HepG2 (cell line): ENCODE measurements around the gene FGD3. TPM values are rescaled to one million over a fixed set of nuclear protein-coding genes. Genes with fewer than 3 reads are reported as not detected.

ENCODE experiments used
- ATAC-seq: fragments of 200-7000 bp; cut with Tn5 transposase; 3 replicates; pipeline ENCODE4 v1.9.1; 2020; ENCODE audit warnings: mild to moderate bottlenecking, moderate library complexity
- BruUV-seq: library from RNA; stranded (reverse); fragments of 400-500 nt; replicated peaks from 2 replicates; lab custom pipeline; 2021; lab: Mats Ljungman, UMichigan
- CTCF ChIA-PET: fragments of 300-600 bp; formaldehyde crosslinking; extraction: SDS; loops from one replicate; lab custom pipeline; 2021; ENCODE audit warnings: low total read pairs, inconsistent platforms, low intra/inter-chr PET ratio; lab: Yijun Ruan, JAX
- POLR2A ChIA-PET: fragments of 350-600 bp; sonication (Branson Sonifier 250); formaldehyde crosslinking; loops from one replicate; lab custom pipeline; 2020; ENCODE audit warnings: antibody characterized with exemption, inconsistent platforms; lab: Yijun Ruan, JAX
- DNase-seq: peaks from one replicate; pipeline ENCODE4 v3.0.0-alpha.2; 2015; ENCODE audit warnings: low spot score
- FAIRE-seq: peaks from 3 replicates; lab custom pipeline; 2011; peaks lifted over from hg19 to GRCh38; lab: Jason Lieb, UNC
- H2AFZ ChIP-seq: one replicate; pipeline ENCODE4 v1.6.1; 2011; ENCODE audit warnings: low read length, inconsistent platforms
- H3K27ac ChIP-seq: fragments of 300-600 bp; 3 replicates; pipeline ENCODE4 v1.8.0; 2011; ENCODE audit warnings: mixed run types, mild to moderate bottlenecking, mixed read lengths, low read length, inconsistent platforms; ENCODE audit not compliant: insufficient read depth; ENCODE audit errors: extremely low read length
- H3K27me3 ChIP-seq, 2 experiments: fragments of 200-600 bp in 1 of 2; 2 replicates in 1 of 2; 3 replicates in 1 of 2; pipeline versions ENCODE4 v1.6.0 to v1.8.0; 2011; ENCODE audit warnings: low read length in 2 of 2, mild to moderate bottlenecking in 2 of 2, moderate library complexity in 2 of 2, inconsistent platforms in 1 of 2; ENCODE audit not compliant: insufficient read depth in 2 of 2, control insufficient read depth in 1 of 2
- H3K36me3 ChIP-seq, 2 experiments: fragments of 200-600 bp in 1 of 2; replicated peaks in 1 of 2; 2 replicates in 1 of 2; 3 replicates in 1 of 2; pipeline versions ENCODE4 v1.5.1 to v1.8.0; 2011; ENCODE audit warnings: low read length in 2 of 2, inconsistent platforms in 1 of 2; ENCODE audit not compliant: insufficient read depth in 2 of 2, control insufficient read depth in 1 of 2
- H3K4me1 ChIP-seq: 2 replicates; pipeline ENCODE4 v1.5.1; 2012; ENCODE audit warnings: low read length, inconsistent platforms; ENCODE audit not compliant: insufficient read depth
- H3K4me2 ChIP-seq: 2 replicates; pipeline ENCODE4 v1.6.0; 2011; ENCODE audit warnings: low read depth, low read length, inconsistent platforms
- H3K4me3 ChIP-seq, 3 experiments: fragments of 200-600 bp in 1 of 3; sonication (generic), shearing (Covaris generic) in 1 of 3; replicated peaks in 1 of 3; 2 replicates each; pipeline ENCODE4 v1.5.1; 2011 to 2016; ENCODE audit warnings: low read length in 3 of 3, inconsistent platforms in 2 of 3, low read depth in 2 of 3, mild to moderate bottlenecking in 2 of 3, control low read depth in 1 of 3, mixed read lengths in 1 of 3; ENCODE audit not compliant: insufficient read depth in 1 of 3
- H3K79me2 ChIP-seq: one replicate; pipeline ENCODE4 v1.6.1; 2011; ENCODE audit warnings: low read length, inconsistent platforms; ENCODE audit not compliant: insufficient read depth
- H3K9ac ChIP-seq: 2 replicates; pipeline ENCODE4 v1.6.0; 2011; ENCODE audit warnings: mild to moderate bottlenecking, low read depth, low read length, inconsistent platforms; ENCODE audit not compliant: insufficient read depth
- H3K9me3 ChIP-seq: 2 replicates; pipeline ENCODE4 v1.5.1; 2012; ENCODE audit warnings: mild to moderate bottlenecking, low read length
- H4K20me1 ChIP-seq: 2 replicates; pipeline ENCODE4 v1.6.0; 2011; ENCODE audit warnings: inconsistent platforms, mild to moderate bottlenecking, low read length, moderate library complexity; ENCODE audit not compliant: insufficient read depth
- AHR ChIP-seq: IDR thresholded peaks from 2 replicates; pipeline ENCODE4 v1.6.1; 2018; ENCODE audit warnings: missing genetic modification reagents, missing compliant biosample characterization
- ETV6 ChIP-seq: sonication (generic); formaldehyde crosslinking; conservative IDR thresholded peaks from 2 replicates; pipeline ENCODE4 v1.4.0; 2020; ENCODE audit warnings: missing genetic modification reagents
- FIP1L1 ChIP-seq: fragments of 200-400 bp; formaldehyde crosslinking; IDR thresholded peaks from 2 replicates; pipeline ENCODE4 v1.6.1; 2018; ENCODE audit warnings: low read depth, mild to moderate bottlenecking, low read length, moderate library complexity, borderline replicate concordance; ENCODE audit not compliant: insufficient read depth
- GTF3A ChIP-seq: sonication (generic); formaldehyde crosslinking; conservative IDR thresholded peaks from 2 replicates; pipeline ENCODE4 v1.4.0; 2020; ENCODE audit warnings: mild to moderate bottlenecking, missing genetic modification reagents
- LCORL ChIP-seq, 2 experiments: fragments of 450-650 bp in 1 of 2; sonication (generic) in 1 of 2; formaldehyde crosslinking in 1 of 2; IDR thresholded peaks; 2 replicates each; pipeline versions ENCODE4 v1.5.0 to v1.6.1; 2017 to 2020; ENCODE audit warnings: antibody characterized with exemption in 1 of 2, missing genetic modification reagents in 1 of 2
- MZF1 ChIP-seq: sonication (generic); formaldehyde crosslinking; IDR thresholded peaks from 2 replicates; pipeline ENCODE4 v1.8.1; 2023; ENCODE audit warnings: mild to moderate bottlenecking, missing genetic modification reagents, borderline replicate concordance
- NR0B2 ChIP-seq: sonication (generic); formaldehyde crosslinking; IDR thresholded peaks from 2 replicates; pipeline ENCODE4 v1.4.0; 2020; ENCODE audit warnings: mild to moderate bottlenecking, missing genetic modification reagents
- NR2F2 ChIP-seq: IDR thresholded peaks from 2 replicates; pipeline ENCODE4 v1.6.1; 2012; ENCODE audit warnings: low read depth, inconsistent platforms, borderline replicate concordance
- SIN3B ChIP-seq: fragments of 150-350 bp; IDR thresholded peaks from 2 replicates; pipeline ENCODE4 v1.6.1; 2014; ENCODE audit warnings: low read length
- STAG1 ChIP-seq: sonication (generic); formaldehyde crosslinking; IDR thresholded peaks from 2 replicates; pipeline ENCODE4 v1.4.0; 2020; ENCODE audit warnings: missing genetic modification reagents
- ZBTB25 ChIP-seq: IDR thresholded peaks from 2 replicates; pipeline ENCODE4 v1.6.1; 2018; ENCODE audit warnings: missing genetic modification reagents
- WGBS: methylation state at CpG from one replicate; pipeline ENCODE4 v1.1.6; 2017; ENCODE audit warnings: low lambda C conversion rate; 5-methylcytosine and 5-hydroxymethylcytosine counted together
- in situ Hi-C: cut with HindIII; loops from 2 replicates; pipeline ENCODE4 v1.10.0; 2017; ENCODE audit warnings: low pct_unique_long_range_greater_than_20kb; ENCODE audit not compliant: extremely low pct_ligation_motif_present
- intact Hi-C: fragments of 100-400 bp; cut with micrococcal nuclease; formaldehyde crosslinking; loops from one replicate; pipeline ENCODE4 v1.10.0; 2022; ENCODE audit not compliant: unreplicated experiment
- polyA plus RNA-seq, 8 experiments: library from polyadenylated mRNA; depleted of rRNA in 3 of 8; stranded (reverse) in 7 of 8; unstranded in 1 of 8; fragments of >200 nt; fragmentation: Illumina TruSeq in 4 of 8; extraction: Trizol in 4 of 8; gene quantifications; 2 replicates each; pipeline versions ENCODE4 v1.2.1 to v1.2.3, GENCODE V29; 2011 to 2016; ENCODE audit warnings: low read depth in 4 of 8, missing spikeins in 1 of 8, mixed read lengths in 1 of 8; ENCODE audit not compliant: insufficient read depth in 1 of 8
- total RNA-seq, 5 experiments: library from RNA; depleted of rRNA; stranded (reverse); fragments of >200 nt; fragmentation: Illumina TruSeq; extraction: Trizol; gene quantifications; 2 replicates each; pipeline ENCODE4 v1.2.3, GENCODE V29; 2016; ENCODE audit warnings: low read depth in 1 of 5
- TF ChIP-seq, protein P1 (sequence below): sonication (generic); formaldehyde crosslinking; IDR thresholded peaks from 2 replicates; pipeline ENCODE4 v1.4.0; 2020; ENCODE audit warnings: missing genetic modification reagents, borderline replicate concordance
- TF ChIP-seq, protein P2 (sequence below): sonication (generic); formaldehyde crosslinking; IDR thresholded peaks from 2 replicates; pipeline ENCODE4 v1.4.0; 2020; ENCODE audit warnings: mild to moderate bottlenecking, missing genetic modification reagents
- TF ChIP-seq, protein P3 (sequence below): sonication (generic); formaldehyde crosslinking; IDR thresholded peaks from 2 replicates; pipeline ENCODE4; 2020; ENCODE audit warnings: missing genetic modification reagents, mild to moderate bottlenecking, borderline replicate concordance

FGD3 gene
- total and polyA plus RNA-seq, 2 of the 13 experiments (the other 11 are each of a cell fraction or from before 2014, with no cell fraction given): 0.53 to 1.1 TPM

- POLR2A ChIA-PET: no interaction called here
- Histone ChIP-seq H3K9me3 (no peaks in the 10 kb centered on the region), H3K9ac (no peak overlapping the region), H4K20me1 (no peaks in the 10 kb centered on the region), H2AFZ (no peak overlapping the region), H3K4me2 (no peak overlapping the region), H3K4me3 (no peak overlapping the region), H3K27me3 (no peaks in the 10 kb centered on the region), H3K36me3 (no peaks in the 10 kb centered on the region), H3K4me1 (peaks cover 12% of the 10 kb centered on the region), H3K79me2 (no peaks in the 10 kb centered on the region), H3K27ac (no peak overlapping the region)
- BruUV-seq: no TSS peak
- no peak for FAIRE-seq
- no peak for DNase-seq
- CTCF ChIA-PET: no interaction called here
- 80% methylated on average over 10 of the region's 13 CpGs for WGBS
- in situ Hi-C loops: no loop called here
- no peak for ATAC-seq
- intact Hi-C loops: no loop called here
- TF ChIP-seq, protein P1, sequence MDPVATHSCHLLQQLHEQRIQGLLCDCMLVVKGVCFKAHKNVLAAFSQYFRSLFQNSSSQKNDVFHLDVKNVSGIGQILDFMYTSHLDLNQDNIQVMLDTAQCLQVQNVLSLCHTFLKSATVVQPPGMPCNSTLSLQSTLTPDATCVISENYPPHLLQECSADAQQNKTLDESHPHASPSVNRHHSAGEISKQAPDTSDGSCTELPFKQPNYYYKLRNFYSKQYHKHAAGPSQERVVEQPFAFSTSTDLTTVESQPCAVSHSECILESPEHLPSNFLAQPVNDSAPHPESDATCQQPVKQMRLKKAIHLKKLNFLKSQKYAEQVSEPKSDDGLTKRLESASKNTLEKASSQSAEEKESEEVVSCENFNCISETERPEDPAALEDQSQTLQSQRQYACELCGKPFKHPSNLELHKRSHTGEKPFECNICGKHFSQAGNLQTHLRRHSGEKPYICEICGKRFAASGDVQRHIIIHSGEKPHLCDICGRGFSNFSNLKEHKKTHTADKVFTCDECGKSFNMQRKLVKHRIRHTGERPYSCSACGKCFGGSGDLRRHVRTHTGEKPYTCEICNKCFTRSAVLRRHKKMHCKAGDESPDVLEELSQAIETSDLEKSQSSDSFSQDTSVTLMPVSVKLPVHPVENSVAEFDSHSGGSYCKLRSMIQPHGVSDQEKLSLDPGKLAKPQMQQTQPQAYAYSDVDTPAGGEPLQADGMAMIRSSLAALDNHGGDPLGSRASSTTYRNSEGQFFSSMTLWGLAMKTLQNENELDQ: no peak
- TF ChIP-seq, protein P2, sequence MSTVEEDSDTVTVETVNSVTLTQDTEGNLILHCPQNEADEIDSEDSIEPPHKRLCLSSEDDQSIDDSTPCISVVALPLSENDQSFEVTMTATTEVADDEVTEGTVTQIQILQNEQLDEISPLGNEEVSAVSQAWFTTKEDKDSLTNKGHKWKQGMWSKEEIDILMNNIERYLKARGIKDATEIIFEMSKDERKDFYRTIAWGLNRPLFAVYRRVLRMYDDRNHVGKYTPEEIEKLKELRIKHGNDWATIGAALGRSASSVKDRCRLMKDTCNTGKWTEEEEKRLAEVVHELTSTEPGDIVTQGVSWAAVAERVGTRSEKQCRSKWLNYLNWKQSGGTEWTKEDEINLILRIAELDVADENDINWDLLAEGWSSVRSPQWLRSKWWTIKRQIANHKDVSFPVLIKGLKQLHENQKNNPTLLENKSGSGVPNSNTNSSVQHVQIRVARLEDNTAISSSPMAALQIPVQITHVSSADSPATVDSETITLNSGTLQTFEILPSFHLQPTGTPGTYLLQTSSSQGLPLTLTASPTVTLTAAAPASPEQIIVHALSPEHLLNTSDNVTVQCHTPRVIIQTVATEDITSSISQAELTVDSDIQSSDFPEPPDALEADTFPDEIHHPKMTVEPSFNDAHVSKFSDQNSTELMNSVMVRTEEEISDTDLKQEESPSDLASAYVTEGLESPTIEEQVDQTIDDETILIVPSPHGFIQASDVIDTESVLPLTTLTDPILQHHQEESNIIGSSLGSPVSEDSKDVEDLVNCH (CRISPR knock-in tag): no peak
- TF ChIP-seq, protein P3, sequence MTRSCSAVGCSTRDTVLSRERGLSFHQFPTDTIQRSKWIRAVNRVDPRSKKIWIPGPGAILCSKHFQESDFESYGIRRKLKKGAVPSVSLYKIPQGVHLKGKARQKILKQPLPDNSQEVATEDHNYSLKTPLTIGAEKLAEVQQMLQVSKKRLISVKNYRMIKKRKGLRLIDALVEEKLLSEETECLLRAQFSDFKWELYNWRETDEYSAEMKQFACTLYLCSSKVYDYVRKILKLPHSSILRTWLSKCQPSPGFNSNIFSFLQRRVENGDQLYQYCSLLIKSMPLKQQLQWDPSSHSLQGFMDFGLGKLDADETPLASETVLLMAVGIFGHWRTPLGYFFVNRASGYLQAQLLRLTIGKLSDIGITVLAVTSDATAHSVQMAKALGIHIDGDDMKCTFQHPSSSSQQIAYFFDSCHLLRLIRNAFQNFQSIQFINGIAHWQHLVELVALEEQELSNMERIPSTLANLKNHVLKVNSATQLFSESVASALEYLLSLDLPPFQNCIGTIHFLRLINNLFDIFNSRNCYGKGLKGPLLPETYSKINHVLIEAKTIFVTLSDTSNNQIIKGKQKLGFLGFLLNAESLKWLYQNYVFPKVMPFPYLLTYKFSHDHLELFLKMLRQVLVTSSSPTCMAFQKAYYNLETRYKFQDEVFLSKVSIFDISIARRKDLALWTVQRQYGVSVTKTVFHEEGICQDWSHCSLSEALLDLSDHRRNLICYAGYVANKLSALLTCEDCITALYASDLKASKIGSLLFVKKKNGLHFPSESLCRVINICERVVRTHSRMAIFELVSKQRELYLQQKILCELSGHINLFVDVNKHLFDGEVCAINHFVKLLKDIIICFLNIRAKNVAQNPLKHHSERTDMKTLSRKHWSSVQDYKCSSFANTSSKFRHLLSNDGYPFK: no peak
- TF ChIP-seq GTF3A (CRISPR knock-in tag) (no peak), SIN3B (no peak), LCORL (IDR thresholded peaks at IDR 0.05) (no peak), LCORL (CRISPR knock-in tag; IDR thresholded peaks at IDR 0.05) (no peak), STAG1 (CRISPR knock-in tag) (no peak), MZF1 (no peak), ETV6 (no peak), NR0B2 (CRISPR knock-in tag) (no peak), FIP1L1 (no peak), NR2F2 (no peak), ZBTB25 (no peak), AHR (CRISPR knock-in tag) (no peak)
These were observed 66.7 kb downstream of the FGD3 start for GRCh38 chr9:93013856-93014582.
